GM12874 (cell line): ENCODE results near the gene RNF181.

ENCODE experiments used
- CTCF ChIP-seq: IDR thresholded peaks from 2 replicates; pipeline ENCODE4 v1.5.1; 2011; ENCODE audit warnings: low read depth, mild to moderate bottlenecking, control low read depth, low read length, moderate library complexity; ENCODE audit not compliant: insufficient read depth

The RNF181 gene

GRCh38 chr2:85646166-85646565 is 50.6 kb downstream of the RNF181 start:
- TF ChIP-seq CTCF: no peak
